Endothelial cell of umbilical vein (primary cell): ENCODE results near the gene TREML4.

Experiments
- EZH2 ChIP-seq: IDR thresholded peaks from 2 replicates; pipeline ENCODE4 v1.6.1; 2012; ENCODE audit warnings: borderline replicate concordance, low read depth, mild to moderate bottlenecking, moderate library complexity, low read length, inconsistent platforms; ENCODE audit not compliant: severe bottlenecking
- FOS ChIP-seq: IDR thresholded peaks from 2 replicates; pipeline ENCODE4 v1.6.1; 2011; ENCODE audit warnings: mild to moderate bottlenecking, low read length, moderate library complexity, borderline replicate concordance; ENCODE audit not compliant: insufficient read depth
- JUN ChIP-seq: IDR thresholded peaks from 2 replicates; pipeline ENCODE4 v1.6.1; 2011; ENCODE audit warnings: borderline replicate concordance, low read depth; ENCODE audit not compliant: insufficient read length, insufficient read depth
- POLR2A ChIP-seq: IDR thresholded peaks from 2 replicates; pipeline ENCODE4 v1.6.1; 2012; ENCODE audit warnings: low read depth, mild to moderate bottlenecking, control low read depth, low read length
- POLR2AphosphoS5 ChIP-seq: IDR thresholded peaks from 2 replicates; pipeline ENCODE4 v1.6.1; 2012; ENCODE audit warnings: low read depth, mild to moderate bottlenecking, control low read depth, low read length, moderate library complexity; ENCODE audit not compliant: insufficient read depth
- TF ChIP-seq, protein P1 (sequence below), 2 donors: IDR thresholded peaks; 1 replicate in 1 of 2; 2 replicates in 1 of 2; pipeline ENCODE4 v1.5.1; 2011; ENCODE audit warnings: low read length in 2 of 2, mild to moderate bottlenecking in 2 of 2, moderate library complexity in 2 of 2, control low read depth in 1 of 2, inconsistent platforms in 1 of 2, low read depth in 1 of 2; ENCODE audit not compliant: insufficient read depth in 1 of 2; ENCODE audit errors: extremely low read depth in 1 of 2
- TF ChIP-seq, protein P2 (sequence below): IDR thresholded peaks from 2 replicates; pipeline ENCODE4 v1.6.1; 2011; ENCODE audit not compliant: insufficient read depth, insufficient read length

DNA sequence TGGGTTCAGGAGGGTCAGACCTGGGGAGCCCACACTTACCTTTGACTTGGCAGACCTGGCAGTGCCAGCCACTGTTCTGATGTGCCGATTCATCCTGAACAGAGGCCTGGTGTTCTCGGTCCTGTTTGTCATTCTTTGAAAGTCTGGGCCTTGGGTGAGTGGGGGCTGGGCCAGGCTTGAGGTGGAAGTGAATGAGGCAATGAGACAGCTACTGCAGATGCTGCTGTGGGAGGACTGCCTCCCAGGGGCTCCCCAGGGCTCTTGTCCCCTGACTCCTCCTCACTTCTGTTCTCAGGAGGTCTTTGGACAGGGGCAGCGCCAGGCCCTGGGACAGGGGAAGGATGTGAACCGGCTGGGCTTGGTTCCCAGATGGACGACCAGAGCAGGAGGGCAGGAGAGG is 5.6 kb upstream of the TREML4 start:
- TF ChIP-seq, protein P1, sequence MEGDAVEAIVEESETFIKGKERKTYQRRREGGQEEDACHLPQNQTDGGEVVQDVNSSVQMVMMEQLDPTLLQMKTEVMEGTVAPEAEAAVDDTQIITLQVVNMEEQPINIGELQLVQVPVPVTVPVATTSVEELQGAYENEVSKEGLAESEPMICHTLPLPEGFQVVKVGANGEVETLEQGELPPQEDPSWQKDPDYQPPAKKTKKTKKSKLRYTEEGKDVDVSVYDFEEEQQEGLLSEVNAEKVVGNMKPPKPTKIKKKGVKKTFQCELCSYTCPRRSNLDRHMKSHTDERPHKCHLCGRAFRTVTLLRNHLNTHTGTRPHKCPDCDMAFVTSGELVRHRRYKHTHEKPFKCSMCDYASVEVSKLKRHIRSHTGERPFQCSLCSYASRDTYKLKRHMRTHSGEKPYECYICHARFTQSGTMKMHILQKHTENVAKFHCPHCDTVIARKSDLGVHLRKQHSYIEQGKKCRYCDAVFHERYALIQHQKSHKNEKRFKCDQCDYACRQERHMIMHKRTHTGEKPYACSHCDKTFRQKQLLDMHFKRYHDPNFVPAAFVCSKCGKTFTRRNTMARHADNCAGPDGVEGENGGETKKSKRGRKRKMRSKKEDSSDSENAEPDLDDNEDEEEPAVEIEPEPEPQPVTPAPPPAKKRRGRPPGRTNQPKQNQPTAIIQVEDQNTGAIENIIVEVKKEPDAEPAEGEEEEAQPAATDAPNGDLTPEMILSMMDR (IDR thresholded peaks at IDR 0.05; ENCODE audit: extremely low read depth in 1 of 2, insufficient read depth in 1 of 2, low read depth in 1 of 2, low read length in 2 of 2), result no peak
- TF ChIP-seq EZH2 (no peak), JUN (no peak), POLR2AphosphoS5 (no peak), POLR2A (no peak), FOS (no peak)
- TF ChIP-seq, protein P2, sequence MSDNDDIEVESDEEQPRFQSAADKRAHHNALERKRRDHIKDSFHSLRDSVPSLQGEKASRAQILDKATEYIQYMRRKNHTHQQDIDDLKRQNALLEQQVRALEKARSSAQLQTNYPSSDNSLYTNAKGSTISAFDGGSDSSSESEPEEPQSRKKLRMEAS, result no peak
